ENCODE data around the gene TIAM1.

TIAM1 gene, protein sequence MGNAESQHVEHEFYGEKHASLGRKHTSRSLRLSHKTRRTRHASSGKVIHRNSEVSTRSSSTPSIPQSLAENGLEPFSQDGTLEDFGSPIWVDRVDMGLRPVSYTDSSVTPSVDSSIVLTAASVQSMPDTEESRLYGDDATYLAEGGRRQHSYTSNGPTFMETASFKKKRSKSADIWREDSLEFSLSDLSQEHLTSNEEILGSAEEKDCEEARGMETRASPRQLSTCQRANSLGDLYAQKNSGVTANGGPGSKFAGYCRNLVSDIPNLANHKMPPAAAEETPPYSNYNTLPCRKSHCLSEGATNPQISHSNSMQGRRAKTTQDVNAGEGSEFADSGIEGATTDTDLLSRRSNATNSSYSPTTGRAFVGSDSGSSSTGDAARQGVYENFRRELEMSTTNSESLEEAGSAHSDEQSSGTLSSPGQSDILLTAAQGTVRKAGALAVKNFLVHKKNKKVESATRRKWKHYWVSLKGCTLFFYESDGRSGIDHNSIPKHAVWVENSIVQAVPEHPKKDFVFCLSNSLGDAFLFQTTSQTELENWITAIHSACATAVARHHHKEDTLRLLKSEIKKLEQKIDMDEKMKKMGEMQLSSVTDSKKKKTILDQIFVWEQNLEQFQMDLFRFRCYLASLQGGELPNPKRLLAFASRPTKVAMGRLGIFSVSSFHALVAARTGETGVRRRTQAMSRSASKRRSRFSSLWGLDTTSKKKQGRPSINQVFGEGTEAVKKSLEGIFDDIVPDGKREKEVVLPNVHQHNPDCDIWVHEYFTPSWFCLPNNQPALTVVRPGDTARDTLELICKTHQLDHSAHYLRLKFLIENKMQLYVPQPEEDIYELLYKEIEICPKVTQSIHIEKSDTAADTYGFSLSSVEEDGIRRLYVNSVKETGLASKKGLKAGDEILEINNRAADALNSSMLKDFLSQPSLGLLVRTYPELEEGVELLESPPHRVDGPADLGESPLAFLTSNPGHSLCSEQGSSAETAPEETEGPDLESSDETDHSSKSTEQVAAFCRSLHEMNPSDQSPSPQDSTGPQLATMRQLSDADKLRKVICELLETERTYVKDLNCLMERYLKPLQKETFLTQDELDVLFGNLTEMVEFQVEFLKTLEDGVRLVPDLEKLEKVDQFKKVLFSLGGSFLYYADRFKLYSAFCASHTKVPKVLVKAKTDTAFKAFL (N-terminal part only)

DNA sequence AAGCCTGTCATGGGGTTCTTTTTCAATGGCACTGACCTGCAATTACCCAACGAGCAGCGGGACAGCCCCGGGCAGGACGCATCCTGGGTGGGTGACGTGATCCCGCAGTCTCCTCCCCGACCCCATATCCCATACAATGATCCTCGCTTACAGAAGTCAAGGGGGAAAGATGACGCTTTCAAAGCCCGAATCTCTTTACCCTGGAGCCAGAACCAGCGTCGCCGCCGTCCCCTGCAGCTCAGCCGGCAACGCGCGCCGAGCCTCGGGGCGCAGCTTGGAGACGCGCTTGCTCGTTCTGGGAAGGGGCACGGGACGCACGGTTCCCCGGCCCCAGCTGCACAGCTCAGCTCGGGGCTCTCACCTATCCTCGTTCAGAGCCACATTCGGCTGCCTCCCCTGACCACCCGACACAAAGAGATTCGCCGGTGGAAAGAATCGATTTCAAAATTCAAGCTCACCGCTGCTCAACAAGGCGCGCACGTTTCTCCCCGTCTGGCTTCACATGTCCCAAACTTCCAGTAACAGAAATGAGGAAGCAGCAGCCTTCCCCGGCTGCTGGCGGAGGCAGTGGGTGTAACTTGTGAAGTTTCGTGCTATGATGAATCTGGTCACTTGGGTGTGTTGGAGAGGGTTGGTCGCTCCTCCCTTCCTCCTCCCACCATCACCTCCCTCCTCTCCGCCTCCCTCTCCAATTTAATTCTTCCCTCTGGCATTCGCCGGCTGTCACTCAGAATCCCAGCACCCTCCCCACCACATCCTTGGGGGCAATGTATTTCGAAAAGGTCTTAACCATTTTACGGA lies at the start of gene TIAM1:
Gene TIAM1, minus strand, starts transcription at position 582 of the 801 bp plus-strand sequence. CDS start 77,289 bp downstream, outside the sequence.
- Mint-ChIP-seq H3K36me3 (peaks cover 0 to 5% of the 10 kb centered on the region in 2 donors), H3K27ac (peak within 1 kb of the TSS; percentile 87), H3K4me1 (peaks cover 27 to 51% of the 10 kb centered on the region in 2 donors), H3K4me3 (peak within 1 kb of the TSS; percentile 87 to 94), H3K9me3 (peaks cover 0 to 2% of the 10 kb centered on the region in 2 donors), H3K27me3 (peaks cover 31 to 37% of the 10 kb centered on the region in 2 donors)
- peak; percentile 17 for DNase-seq
- ATAC-seq (replicated peaks): peak; percentile 61 to 64

DNA sequence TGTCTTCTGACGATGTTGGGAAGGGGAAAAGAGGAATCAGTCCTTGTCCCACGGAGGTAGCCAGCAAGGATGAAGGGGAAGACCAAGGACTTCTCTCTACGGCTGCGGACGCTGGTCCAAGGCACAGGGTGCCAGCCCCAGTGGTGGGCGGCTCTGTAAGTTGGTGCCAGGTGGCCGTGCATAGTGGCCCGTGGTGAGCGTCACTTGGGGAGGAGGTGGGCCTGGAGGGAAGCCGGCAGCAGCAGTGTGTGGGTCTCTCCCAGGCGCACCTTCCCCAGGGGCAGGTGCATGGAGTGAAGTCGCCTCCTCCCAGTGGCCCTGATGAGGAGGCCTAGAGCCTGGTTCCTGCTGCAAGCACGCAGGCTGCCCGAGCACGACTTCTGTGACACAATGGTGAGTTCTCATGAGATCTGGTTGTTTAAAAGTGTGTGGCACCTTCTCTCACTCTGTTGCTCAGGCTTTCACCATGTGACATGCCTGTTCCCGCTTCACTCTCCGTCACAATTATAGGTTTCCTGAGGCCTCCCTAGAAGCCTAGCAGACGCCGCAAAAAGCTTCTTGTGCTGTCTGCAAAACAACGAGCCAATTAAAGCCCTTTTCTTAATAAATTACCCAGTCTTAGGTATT lies 43.6 kb upstream of the TIAM1 start:
- DNase-seq: no peak
- no peak overlapping the region for H3K27ac Mint-ChIP-seq
- H3K4me3 Mint-ChIP-seq: no peak overlapping the region
- ATAC-seq (replicated peaks): no peak
- peaks cover 0 to 4% of the 10 kb centered on the region in 2 donors for H3K27me3 Mint-ChIP-seq
- H3K9me3 Mint-ChIP-seq: no peaks in the 10 kb centered on the region
- no peaks in the 10 kb centered on the region for H3K36me3 Mint-ChIP-seq
- H3K4me1 Mint-ChIP-seq: peaks cover 0 to 2% of the 10 kb centered on the region in 2 donors

DNA sequence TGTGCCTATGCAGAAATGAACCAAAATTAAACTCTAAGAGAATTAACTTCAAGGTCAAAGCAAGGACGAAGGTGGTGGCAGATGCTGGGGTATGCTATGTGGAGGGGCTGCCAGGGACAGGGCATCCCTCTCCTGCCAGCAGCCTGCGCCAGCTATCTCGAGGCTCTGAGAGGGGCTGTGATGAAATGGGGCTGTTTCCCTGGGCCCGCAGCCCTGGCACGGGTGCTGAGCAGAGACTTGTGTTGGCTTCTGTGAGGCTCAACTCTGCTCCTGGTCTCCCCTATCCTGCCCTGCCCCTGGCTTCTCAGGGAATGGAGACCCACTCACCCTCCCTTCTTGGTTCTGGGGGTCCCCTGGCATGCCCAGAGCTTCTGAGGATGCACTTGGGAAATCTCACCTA lies 41.9 kb upstream of the TIAM1 start:
- ATAC-seq (replicated peaks) (no peak), DNase-seq (no peak)
- H3K9me3 Mint-ChIP-seq: no peaks in the 10 kb centered on the region
- H3K4me3 Mint-ChIP-seq: no peak overlapping the region
- H3K36me3 Mint-ChIP-seq: no peaks in the 10 kb centered on the region
- H3K27me3 Mint-ChIP-seq: peaks cover 0 to 4% of the 10 kb centered on the region in 2 donors
- H3K27ac Mint-ChIP-seq: no peak overlapping the region
- H3K4me1 Mint-ChIP-seq: peaks cover 0 to 2% of the 10 kb centered on the region in 2 donors

- DNase-seq (no peak), ATAC-seq (replicated peaks) (no peak)
- Mint-ChIP-seq H3K9me3 (no peaks in the 10 kb centered on the region), H3K27me3 (peaks cover 0 to 4% of the 10 kb centered on the region in 2 donors), H3K27ac (no peak overlapping the region), H3K36me3 (no peaks in the 10 kb centered on the region), H3K4me3 (no peak overlapping the region), H3K4me1 (peaks cover 0 to 2% of the 10 kb centered on the region in 2 donors)
Observed at GRCh38 chr21:31383770-31384169, 39.7 kb upstream of the TIAM1 start.

- Mint-ChIP-seq H3K27ac (peak overlapping the region; percentile 1), H3K4me3 (no peak overlapping the region), H3K36me3 (no peaks in the 10 kb centered on the region), H3K4me1 (peaks cover 0 to 2% of the 10 kb centered on the region in 2 donors), H3K9me3 (no peaks in the 10 kb centered on the region), H3K27me3 (peaks cover 0 to 4% of the 10 kb centered on the region in 2 donors)
- no peak for DNase-seq
- no peak for ATAC-seq (replicated peaks)
Observed at GRCh38 chr21:31382060-31382459, 38.0 kb upstream of the TIAM1 start.

DNA sequence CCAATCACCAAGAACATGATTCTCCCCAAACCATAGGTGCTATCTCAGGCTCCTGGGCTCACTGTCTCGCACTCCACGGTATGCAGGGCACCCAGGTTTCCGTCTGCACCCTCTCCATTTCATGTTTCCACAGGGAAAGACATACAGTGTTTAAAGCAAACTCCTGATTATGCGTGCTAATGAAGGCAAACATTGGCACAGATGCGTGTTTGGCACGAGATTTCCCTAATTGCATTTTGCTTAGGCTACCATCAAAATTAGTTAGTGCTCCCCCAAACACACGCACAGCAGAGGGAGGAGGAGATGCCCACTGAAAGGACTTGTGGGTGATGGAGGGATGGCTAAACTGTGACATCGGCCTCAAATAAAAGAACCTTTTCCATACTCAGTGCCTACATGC lies 32.2 kb upstream of the TIAM1 start:
- H3K27ac Mint-ChIP-seq: no peak overlapping the region
- no peak for ATAC-seq (replicated peaks)
- DNase-seq: no peak
- peaks cover 3 to 10% of the 10 kb centered on the region in 2 donors for H3K9me3 Mint-ChIP-seq
- H3K4me1 Mint-ChIP-seq: no peaks in the 10 kb centered on the region
- no peak overlapping the region for H3K4me3 Mint-ChIP-seq
- no peaks in the 10 kb centered on the region for H3K36me3 Mint-ChIP-seq
- no peaks in the 10 kb centered on the region for H3K27me3 Mint-ChIP-seq

- Mint-ChIP-seq H3K27ac (no peak overlapping the region), H3K9me3 (peaks cover 3 to 10% of the 10 kb centered on the region in 2 donors), H3K27me3 (no peaks in the 10 kb centered on the region), H3K36me3 (no peaks in the 10 kb centered on the region), H3K4me3 (no peak overlapping the region), H3K4me1 (no peaks in the 10 kb centered on the region)
- no peak for DNase-seq
- ATAC-seq (replicated peaks): no peak
Observed at GRCh38 chr21:31374395-31374794, 30.3 kb upstream of the TIAM1 start.

DNA sequence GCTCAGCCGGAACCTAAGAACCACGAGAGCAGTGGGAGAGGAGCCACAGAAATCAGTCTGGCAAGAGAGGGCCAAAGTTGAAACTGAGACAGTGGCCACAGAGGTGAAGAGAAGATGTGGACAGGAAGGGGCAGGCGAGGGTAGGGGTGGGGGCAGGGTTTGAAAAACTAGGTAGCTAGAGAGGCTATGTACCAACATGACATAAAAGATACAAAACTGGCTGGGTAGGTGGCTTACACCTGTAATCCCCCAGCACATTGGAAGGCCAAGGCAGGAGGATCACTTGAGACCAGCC lies 28.4 kb upstream of the TIAM1 start:
- Mint-ChIP-seq H3K4me3 (no peak overlapping the region), H3K9me3 (peaks cover 3 to 10% of the 10 kb centered on the region in 2 donors), H3K36me3 (no peaks in the 10 kb centered on the region), H3K27ac (no peak overlapping the region), H3K4me1 (peaks cover 0 to 5% of the 10 kb centered on the region in 2 donors), H3K27me3 (no peaks in the 10 kb centered on the region)
- no peak for DNase-seq
- no peak for ATAC-seq (replicated peaks)

GRCh38 chr21:31371715-31372470 lies 27.8 kb upstream of the TIAM1 start:
- no peak overlapping the region for H3K27ac Mint-ChIP-seq
- H3K4me3 Mint-ChIP-seq: no peak overlapping the region
- H3K4me1 Mint-ChIP-seq: peaks cover 0 to 11% of the 10 kb centered on the region in 2 donors
- no peaks in the 10 kb centered on the region for H3K27me3 Mint-ChIP-seq
- H3K36me3 Mint-ChIP-seq: no peaks in the 10 kb centered on the region
- H3K9me3 Mint-ChIP-seq: peaks cover 3 to 10% of the 10 kb centered on the region in 2 donors
- no peak for ATAC-seq (replicated peaks)
- DNase-seq: no peak

- Mint-ChIP-seq H3K4me1 (peaks cover 0 to 17% of the 10 kb centered on the region in 2 donors), H3K9me3 (peaks cover 3 to 10% of the 10 kb centered on the region in 2 donors), H3K27ac (no peak overlapping the region), H3K4me3 (no peak overlapping the region), H3K27me3 (no peaks in the 10 kb centered on the region), H3K36me3 (no peaks in the 10 kb centered on the region)
- DNase-seq (no peak), ATAC-seq (replicated peaks) (no peak)
Observed at GRCh38 chr21:31370893-31371544, 27.0 kb upstream of the TIAM1 start.

- Mint-ChIP-seq H3K4me3 (no peak overlapping the region), H3K36me3 (no peaks in the 10 kb centered on the region), H3K9me3 (peaks cover 3 to 10% of the 10 kb centered on the region in 2 donors), H3K4me1 (peaks cover 0 to 17% of the 10 kb centered on the region in 2 donors), H3K27ac (no peak overlapping the region), H3K27me3 (no peaks in the 10 kb centered on the region)
- no peak for DNase-seq
- no peak for ATAC-seq (replicated peaks)
Observed at GRCh38 chr21:31370281-31370892, 26.3 kb upstream of the TIAM1 start.

DNA sequence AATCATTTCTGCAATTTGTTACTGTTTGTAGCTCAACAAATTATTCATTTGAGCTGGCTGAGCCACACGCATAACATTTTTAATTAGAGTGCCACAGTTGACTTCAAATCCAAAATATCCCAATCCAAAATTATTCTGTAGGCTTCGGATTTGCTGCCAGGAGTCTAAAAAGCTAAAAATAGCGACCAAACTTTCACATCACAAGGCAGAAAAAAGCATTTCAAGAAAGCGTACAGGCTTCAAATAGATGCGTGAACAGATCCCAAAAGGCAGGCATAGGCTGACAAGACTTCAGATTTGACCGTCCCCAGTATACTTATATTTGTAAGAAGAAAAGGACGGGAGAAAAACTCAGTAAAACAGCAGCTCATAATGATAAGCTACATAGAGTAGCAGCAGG lies 24.3 kb upstream of the TIAM1 start:
- Mint-ChIP-seq H3K9me3 (peaks cover 3 to 4% of the 10 kb centered on the region in 2 donors), H3K27me3 (no peaks in the 10 kb centered on the region), H3K36me3 (no peaks in the 10 kb centered on the region), H3K4me3 (no peak overlapping the region), H3K4me1 (peaks cover 8 to 31% of the 10 kb centered on the region in 2 donors), H3K27ac (no peak overlapping the region)
- ATAC-seq (replicated peaks): no peak
- no peak for DNase-seq
